Measurements from ENCODE around the gene TPM4.

DNA sequence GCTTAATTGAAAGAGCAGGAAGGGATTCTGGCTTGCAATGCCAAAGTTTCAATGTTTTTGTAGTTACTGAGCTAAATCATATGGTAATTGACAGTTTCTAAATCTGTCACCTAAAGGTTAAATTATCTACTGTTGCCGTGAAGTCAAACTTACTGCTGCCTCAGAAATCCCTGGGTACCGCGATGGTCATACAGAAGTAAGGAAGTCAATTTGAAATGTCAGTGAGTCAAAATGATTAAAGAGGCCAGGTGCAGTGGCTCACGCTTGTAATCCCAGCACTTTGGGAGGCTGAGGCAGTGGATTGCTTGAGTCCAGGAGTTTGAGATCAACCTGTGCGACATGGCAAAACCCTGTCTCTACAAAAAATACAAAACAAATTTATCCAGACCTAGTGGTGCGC is 48.8 kb upstream of the TPM4 start:
- TF ChIP-seq, protein P1, sequence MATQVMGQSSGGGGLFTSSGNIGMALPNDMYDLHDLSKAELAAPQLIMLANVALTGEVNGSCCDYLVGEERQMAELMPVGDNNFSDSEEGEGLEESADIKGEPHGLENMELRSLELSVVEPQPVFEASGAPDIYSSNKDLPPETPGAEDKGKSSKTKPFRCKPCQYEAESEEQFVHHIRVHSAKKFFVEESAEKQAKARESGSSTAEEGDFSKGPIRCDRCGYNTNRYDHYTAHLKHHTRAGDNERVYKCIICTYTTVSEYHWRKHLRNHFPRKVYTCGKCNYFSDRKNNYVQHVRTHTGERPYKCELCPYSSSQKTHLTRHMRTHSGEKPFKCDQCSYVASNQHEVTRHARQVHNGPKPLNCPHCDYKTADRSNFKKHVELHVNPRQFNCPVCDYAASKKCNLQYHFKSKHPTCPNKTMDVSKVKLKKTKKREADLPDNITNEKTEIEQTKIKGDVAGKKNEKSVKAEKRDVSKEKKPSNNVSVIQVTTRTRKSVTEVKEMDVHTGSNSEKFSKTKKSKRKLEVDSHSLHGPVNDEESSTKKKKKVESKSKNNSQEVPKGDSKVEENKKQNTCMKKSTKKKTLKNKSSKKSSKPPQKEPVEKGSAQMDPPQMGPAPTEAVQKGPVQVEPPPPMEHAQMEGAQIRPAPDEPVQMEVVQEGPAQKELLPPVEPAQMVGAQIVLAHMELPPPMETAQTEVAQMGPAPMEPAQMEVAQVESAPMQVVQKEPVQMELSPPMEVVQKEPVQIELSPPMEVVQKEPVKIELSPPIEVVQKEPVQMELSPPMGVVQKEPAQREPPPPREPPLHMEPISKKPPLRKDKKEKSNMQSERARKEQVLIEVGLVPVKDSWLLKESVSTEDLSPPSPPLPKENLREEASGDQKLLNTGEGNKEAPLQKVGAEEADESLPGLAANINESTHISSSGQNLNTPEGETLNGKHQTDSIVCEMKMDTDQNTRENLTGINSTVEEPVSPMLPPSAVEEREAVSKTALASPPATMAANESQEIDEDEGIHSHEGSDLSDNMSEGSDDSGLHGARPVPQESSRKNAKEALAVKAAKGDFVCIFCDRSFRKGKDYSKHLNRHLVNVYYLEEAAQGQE (IDR thresholded peaks at IDR 0.05; ENCODE audit: insufficient read depth in 1 of 2, low read depth in 2 of 2, low read length in 2 of 2), result no peak
- TF ChIP-seq TAF1 (IDR thresholded peaks at IDR 0.05; ENCODE audit: borderline replicate concordance, insufficient read depth, low read length) (no peak), POLR2AphosphoS5 (IDR thresholded peaks at IDR 0.05; ENCODE audit: low read depth, low read length) (no peak), SIN3A (IDR thresholded peaks at IDR 0.05; ENCODE audit: borderline replicate concordance, insufficient read depth, low read length) (no peak), FOXP2 (optimal IDR thresholded peaks at IDR 0.05; ENCODE audit: borderline replicate concordance, extremely low read depth, extremely low read length, insufficient read depth) (no peak)

Data from PFSK-1 (cell line).